Neuronal stem cell (in vitro differentiated cells): ENCODE results near the gene LSMEM2.
"Not testable (repeated sequence)": the region's sequence is repeated elsewhere in the genome, so short reads cannot be mapped to it uniquely, and the experiment has no call there.

Experiments
- DNase-seq: peaks from one replicate; pipeline ENCODE4 v3.0.0-alpha.2; 2013; ENCODE audit warnings: low spot score
- H2AFZ ChIP-seq: one replicate; pipeline ENCODE4 v1.6.1; 2013; ENCODE audit warnings: mild to moderate bottlenecking, low read length, inconsistent platforms
- H2AK5ac ChIP-seq: 2 replicates; pipeline ENCODE4 v1.6.1; 2013; ENCODE audit warnings: low read depth, mild to moderate bottlenecking, inconsistent platforms, low read length, moderate library complexity, mixed read lengths
- H2BK120ac ChIP-seq: 2 replicates; pipeline ENCODE4 v1.6.1; 2013; ENCODE audit warnings: low read depth, mild to moderate bottlenecking, inconsistent platforms, low read length, moderate library complexity, mixed read lengths
- H2BK12ac ChIP-seq: one replicate; pipeline ENCODE4 v1.6.1; 2013; ENCODE audit warnings: low read length, inconsistent platforms
- H2BK15ac ChIP-seq: 2 replicates; pipeline ENCODE4 v1.6.1; 2013; ENCODE audit warnings: mild to moderate bottlenecking, low read length, inconsistent platforms, mixed read lengths
- H2BK5ac ChIP-seq: one replicate; pipeline ENCODE4 v1.6.1; 2013; ENCODE audit warnings: inconsistent platforms, mild to moderate bottlenecking, low read length, moderate library complexity
- H3K14ac ChIP-seq: one replicate; pipeline ENCODE4 v1.6.1; 2013; ENCODE audit warnings: low read length, inconsistent platforms
- H3K18ac ChIP-seq: 2 replicates; pipeline ENCODE4 v1.6.1; 2013; ENCODE audit warnings: low read length, inconsistent platforms
- H3K23ac ChIP-seq: 2 replicates; pipeline ENCODE4 v1.6.1; 2013; ENCODE audit warnings: low read depth, mild to moderate bottlenecking, mixed read lengths, low read length, inconsistent platforms; ENCODE audit not compliant: poor library complexity
- H3K27ac ChIP-seq: replicated peaks from 3 replicates; pipeline ENCODE4 v1.5.1; 2013; ENCODE audit warnings: low read length, inconsistent platforms
- H3K27me3 ChIP-seq, 3 experiments: 2 replicates each; pipeline ENCODE4 v1.6.1; 2013; ENCODE audit warnings: low read length in 3 of 3, mild to moderate bottlenecking in 2 of 3, inconsistent platforms in 1 of 3, low read depth in 1 of 3, mixed read lengths in 1 of 3, moderate library complexity in 1 of 3; ENCODE audit not compliant: control insufficient read depth in 3 of 3, insufficient read depth in 3 of 3
- H3K36me3 ChIP-seq, 2 donors: replicated peaks in 1 of 2; 2 replicates each; pipeline ENCODE4 v1.6.1; 2013; ENCODE audit warnings: low read length in 2 of 2; ENCODE audit not compliant: control insufficient read depth in 2 of 2, insufficient read depth in 2 of 2
- H3K4ac ChIP-seq: 2 replicates; pipeline ENCODE4 v1.6.1; 2013; ENCODE audit warnings: inconsistent platforms, mild to moderate bottlenecking, low read length, moderate library complexity
- H3K4me1 ChIP-seq, 2 donors: 1 replicate in 1 of 2; 2 replicates in 1 of 2; pipeline ENCODE4 v1.6.1; 2013; ENCODE audit warnings: low read length in 2 of 2, low read depth in 1 of 2; ENCODE audit not compliant: control insufficient read depth in 2 of 2, insufficient read depth in 1 of 2
- H3K4me2 ChIP-seq: one replicate; pipeline ENCODE4 v1.6.1; 2013; ENCODE audit warnings: mild to moderate bottlenecking, low read length, inconsistent platforms; ENCODE audit not compliant: insufficient read depth, poor library complexity, severe bottlenecking
- H3K4me3 ChIP-seq, 2 donors: 2 replicates each; pipeline ENCODE4 v1.5.1; 2013; ENCODE audit warnings: low read length in 2 of 2, mild to moderate bottlenecking in 2 of 2, inconsistent platforms in 1 of 2, moderate library complexity in 1 of 2
- H3K79me1 ChIP-seq: one replicate; pipeline ENCODE4 v1.6.1; 2013; ENCODE audit warnings: low read depth, mild to moderate bottlenecking, inconsistent platforms, low read length, moderate library complexity
- H3K9ac ChIP-seq: one replicate; pipeline ENCODE4 v1.6.1; 2013; ENCODE audit warnings: mild to moderate bottlenecking, low read depth, low read length, inconsistent platforms; ENCODE audit not compliant: poor library complexity
- H3K9me3 ChIP-seq, 2 donors: replicated peaks in 1 of 2; 2 replicates each; pipeline versions ENCODE3 to v1.6.1; 2013; ENCODE audit warnings: low read length in 2 of 2, mild to moderate bottlenecking in 2 of 2, inconsistent platforms in 1 of 2, low read depth in 1 of 2, mixed read lengths in 1 of 2, moderate library complexity in 1 of 2; ENCODE audit not compliant: control insufficient read depth in 2 of 2, insufficient read depth in 1 of 2
- H4K8ac ChIP-seq: one replicate; pipeline ENCODE4 v1.6.1; 2013; ENCODE audit warnings: low read depth, mild to moderate bottlenecking, inconsistent platforms, low read length, moderate library complexity
- H4K91ac ChIP-seq: one replicate; pipeline ENCODE4 v1.6.1; 2013; ENCODE audit warnings: low read length, low read depth, mild to moderate bottlenecking, inconsistent platforms; ENCODE audit not compliant: poor library complexity
- WGBS, 2 donors: extraction: QIAGEN DNeasy Blood & Tissue Kit; methylation state at CpG; one replicate each; pipeline ENCODE4 v1.1.7; 2013; ENCODE audit warnings: missing lambda C conversion rate in 2 of 2, mixed read lengths in 1 of 2; ENCODE audit not compliant: insufficient read length in 2 of 2, insufficient replicate concordance in 1 of 2; ENCODE audit errors: extremely low coverage in 2 of 2; 5-methylcytosine and 5-hydroxymethylcytosine counted together

LSMEM2 gene

DNA sequence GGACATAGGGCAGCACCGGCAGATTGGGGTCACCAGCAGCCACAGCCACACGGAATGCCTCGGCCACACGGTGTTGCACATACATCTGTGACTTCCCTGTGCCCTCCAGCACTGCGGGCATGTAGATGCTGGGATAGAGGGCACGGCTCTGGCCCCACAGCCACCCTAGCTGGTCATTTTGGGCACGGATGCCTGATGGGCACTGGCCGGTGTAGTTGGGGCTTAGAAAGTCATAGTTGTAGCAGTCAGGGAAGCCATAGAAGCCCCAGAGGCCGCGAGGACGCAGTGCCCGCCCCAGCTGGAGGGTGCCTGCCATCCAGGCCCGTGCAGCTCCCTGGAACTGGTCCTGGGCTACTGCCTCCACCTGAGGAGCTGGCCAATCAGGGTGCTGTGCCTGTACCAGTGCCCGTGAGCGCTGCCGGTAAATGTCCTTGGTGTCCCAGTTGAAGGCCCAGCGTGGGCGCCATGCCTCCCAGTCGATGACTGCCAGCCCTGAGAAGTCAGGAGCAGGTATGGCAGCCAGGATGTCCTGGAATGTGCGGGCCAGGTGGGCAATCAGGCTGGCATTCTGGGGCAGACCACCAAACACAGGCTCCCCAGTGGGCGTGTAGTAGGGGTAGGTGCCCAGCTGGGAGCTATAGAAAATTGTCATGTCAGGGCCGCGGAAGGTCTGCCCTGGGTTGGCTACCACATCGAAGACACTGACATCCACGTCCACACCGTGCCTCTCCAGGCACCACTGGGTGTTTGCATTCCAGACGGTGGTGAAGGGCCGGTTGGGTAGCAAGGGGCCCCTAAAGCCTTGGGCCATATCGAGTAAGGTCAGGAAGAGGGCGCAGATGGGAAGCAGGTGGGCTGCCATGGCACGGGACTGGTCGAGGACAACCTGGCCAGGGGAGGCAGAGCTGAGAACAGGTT is 23.5 kb downstream of the LSMEM2 start:
- Histone ChIP-seq H3K4me3 (peak overlapping the region in 1 of 2 donors; percentile 11), H3K14ac (peak overlapping the region; percentile 84), H4K91ac (no peak overlapping the region), H3K27me3 (no peaks in the 10 kb centered on the region), H2AK5ac (peak overlapping the region; percentile 96), H2BK5ac (peak overlapping the region; percentile 88), H3K18ac (peak overlapping the region; percentile 70), H3K36me3 (no peaks in the 10 kb centered on the region), H3K79me1 (no peaks in the 10 kb centered on the region), H2BK12ac (no peak overlapping the region), H3K9me3 (no peaks in the 10 kb centered on the region), H2AFZ (no peak overlapping the region), H3K27ac (no peak overlapping the region), H3K4me2 (no peak overlapping the region), H3K9ac (peak overlapping the region; percentile 78), H2BK120ac (no peak overlapping the region), H4K8ac (peak overlapping the region; percentile 45), H3K4me1 (peaks cover 12 to 14% of the 10 kb centered on the region in 2 donors), H3K4ac (peak overlapping the region; percentile 72), H2BK15ac (peak overlapping the region; percentile 69), H3K23ac (no peak overlapping the region)
- no CpG with 5 or more reads among the region's 32 CpGs for WGBS, 2 donors
- DNase-seq, result no peak

DNA sequence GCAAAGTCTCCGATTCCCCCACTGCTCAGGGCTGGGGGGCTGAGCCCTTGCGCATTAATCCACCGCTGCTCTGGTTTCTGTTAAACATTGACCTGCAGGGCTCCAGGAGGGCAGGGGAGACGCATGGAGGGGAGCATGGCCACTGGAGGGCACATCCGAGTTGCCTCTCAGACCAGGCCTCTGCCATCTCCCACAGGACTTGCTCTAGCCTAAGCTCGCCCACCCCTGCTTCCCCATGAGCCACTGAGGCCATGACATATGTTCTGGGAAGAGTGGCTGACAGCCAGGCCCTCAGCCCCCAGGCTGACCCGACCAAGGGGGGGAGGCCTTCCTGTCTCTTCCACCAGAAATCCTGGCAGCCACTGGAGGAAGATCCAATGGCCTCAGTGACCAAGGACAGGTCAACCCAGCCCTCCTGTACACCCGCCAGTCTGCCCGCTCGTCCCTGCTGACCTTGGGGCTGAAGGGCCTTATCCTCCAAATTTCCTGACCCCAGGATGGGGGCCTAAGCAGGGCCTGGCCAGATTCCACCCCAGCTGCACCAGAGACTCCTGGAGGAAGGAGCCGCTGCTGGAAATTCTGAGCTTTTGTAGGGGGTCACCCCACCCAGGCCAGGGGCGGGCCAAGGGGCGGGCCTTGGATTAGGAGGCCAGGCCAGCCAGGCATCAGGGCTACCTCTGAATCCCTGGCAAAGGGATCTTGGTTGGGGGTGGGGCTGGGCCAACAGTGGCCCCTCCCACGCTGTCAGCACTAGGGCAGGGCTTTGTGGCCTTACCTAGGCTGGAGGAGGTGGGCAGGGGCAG is 24.3 kb downstream of the LSMEM2 start, which contains the start of gene HYAL1:
TSS of gene HYAL1 (minus strand) at position 562 of the 803 bp plus-strand sequence. CDS start 618 bp downstream, outside the sequence.
- peak within 1 kb of the TSS; percentile 69 for H2BK15ac ChIP-seq
- H3K14ac ChIP-seq, result peak within 1 kb of the TSS; percentile 84
- H2BK12ac ChIP-seq, result peak within 1 kb of the TSS; percentile 14
- no peaks in the 10 kb centered on the region for H3K9me3 ChIP-seq
- peak within 1 kb of the TSS; percentile 88 for H2BK5ac ChIP-seq
- H3K23ac ChIP-seq, result peak within 1 kb of the TSS; percentile 60
- H3K79me1 ChIP-seq, result no peaks in the 10 kb centered on the region
- no peaks in the 10 kb centered on the region for H3K27me3 ChIP-seq
- peak within 1 kb of the TSS; percentile 96 for H2AK5ac ChIP-seq
- H3K18ac ChIP-seq, result peak within 1 kb of the TSS; percentile 79
- H3K36me3 ChIP-seq, result no peaks in the 10 kb centered on the region
- no peak within 1 kb of the TSS for H3K4me2 ChIP-seq
- no CpG with 5 or more reads among the region's 14 CpGs for WGBS, 2 donors
- H3K4me3 ChIP-seq, result no peak within 1 kb of the TSS
- H3K4me1 ChIP-seq, result peaks cover 12 to 14% of the 10 kb centered on the region in 2 donors
- peak within 1 kb of the TSS; percentile 78 for H3K9ac ChIP-seq
- H4K91ac ChIP-seq, result no peak within 1 kb of the TSS
- H3K27ac ChIP-seq, result peak within 1 kb of the TSS; percentile 50
- peak within 1 kb of the TSS; percentile 45 for H4K8ac ChIP-seq
- DNase-seq, result no peak
- no peak within 1 kb of the TSS for H2BK120ac ChIP-seq
- peak within 1 kb of the TSS; percentile 72 for H3K4ac ChIP-seq
- no peak within 1 kb of the TSS for H2AFZ ChIP-seq

DNA sequence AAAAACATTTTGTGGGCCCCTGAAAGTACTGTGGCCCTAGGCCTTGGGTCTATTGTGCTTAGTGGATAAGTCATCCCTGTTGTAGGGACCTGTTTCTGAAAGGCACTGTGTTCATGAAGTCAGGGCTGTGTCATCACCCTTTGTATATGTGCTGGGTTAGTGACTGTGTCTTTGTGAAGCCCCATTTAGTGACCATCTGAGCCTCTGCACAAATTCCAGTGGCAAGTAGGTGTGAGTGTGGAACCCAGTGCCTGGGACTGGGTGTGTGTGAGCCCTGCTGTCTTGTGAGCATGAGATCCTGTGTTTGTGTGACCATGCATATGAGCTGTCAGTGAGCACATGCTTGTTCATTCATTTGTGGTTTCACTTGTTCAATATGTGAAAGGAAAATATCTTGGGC is 25.7 kb downstream of the LSMEM2 start:
- Histone ChIP-seq H3K4me3 (no peak overlapping the region), H3K4me2 (no peak overlapping the region), H3K36me3 (peaks cover 2% of the 10 kb centered on the region in 2 donors), H3K4ac (no peak overlapping the region), H4K91ac (no peak overlapping the region), H3K4me1 (peaks cover 8 to 12% of the 10 kb centered on the region in 2 donors), H3K27me3 (no peaks in the 10 kb centered on the region), H2AFZ (no peak overlapping the region), H3K14ac (no peak overlapping the region), H3K23ac (no peak overlapping the region), H3K9me3 (peaks cover 0 to 7% of the 10 kb centered on the region in 2 donors), H3K18ac (no peak overlapping the region), H3K27ac (no peak overlapping the region), H2BK15ac (no peak overlapping the region), H2BK120ac (no peak overlapping the region), H3K9ac (no peak overlapping the region), H2AK5ac (no peak overlapping the region), H2BK5ac (no peak overlapping the region), H4K8ac (no peak overlapping the region), H2BK12ac (no peak overlapping the region), H3K79me1 (no peaks in the 10 kb centered on the region)
- DNase-seq, result no peak

DNA sequence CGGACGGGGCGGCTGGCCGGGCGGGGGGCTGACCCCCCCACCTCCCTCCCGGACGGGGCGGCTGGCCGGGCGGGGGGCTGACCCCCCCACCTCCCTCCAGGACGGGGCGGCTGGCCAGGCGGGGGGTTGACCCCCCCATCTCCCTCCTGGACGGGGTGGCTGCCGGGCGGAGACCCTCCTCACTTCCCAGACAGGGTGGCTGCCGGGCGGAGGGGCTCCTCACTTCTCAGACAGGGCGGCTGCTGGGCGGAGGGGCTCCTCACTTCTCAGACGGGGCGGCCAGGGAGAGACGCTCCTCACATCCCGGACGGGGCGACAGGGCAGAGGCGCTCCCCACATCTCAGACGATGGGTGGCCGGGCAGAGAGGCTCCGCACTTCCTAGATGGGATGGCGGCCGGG is 33.2 kb downstream of the LSMEM2 start:
- H2BK15ac ChIP-seq, H2BK5ac ChIP-seq, H3K18ac ChIP-seq, H3K23ac ChIP-seq, H4K91ac ChIP-seq, H2BK120ac ChIP-seq, H3K27ac ChIP-seq, H3K27me3 ChIP-seq, H2AFZ ChIP-seq, DNase-seq, H3K4me3 ChIP-seq, H4K8ac ChIP-seq, H2BK12ac ChIP-seq, H3K9ac ChIP-seq, H3K4ac ChIP-seq, H3K14ac ChIP-seq, H3K4me2 ChIP-seq, H2AK5ac ChIP-seq, H3K4me1 ChIP-seq: not testable (repeated sequence)
- no CpG with 5 or more reads among the region's 32 CpGs for WGBS, 2 donors
- H3K36me3 ChIP-seq, result peaks cover 23 to 33% of the 10 kb centered on the region in 2 donors
- H3K79me1 ChIP-seq, result peaks cover 12% of the 10 kb centered on the region
- peaks cover 2 to 13% of the 10 kb centered on the region in 2 donors for H3K9me3 ChIP-seq
